HuH-7 (cell line): ENCODE data around the gene UMODL1.

ENCODE experiments used
- DNase-seq: peaks from one replicate; pipeline ENCODE4 v3.0.0; 2011; ENCODE audit warnings: low spot score

The UMODL1 gene

GRCh38 chr21:42096566-42096965, 25.4 kb downstream of the UMODL1 start:
- DNase-seq, result no peak

- no peak for DNase-seq
These were observed 26.2 kb downstream of the UMODL1 start for GRCh38 chr21:42097274-42097673.

GRCh38 chr21:42097860-42098454, 26.8 kb downstream of the UMODL1 start:
- DNase-seq, result peak; percentile 63

- DNase-seq, result no peak
These were observed 27.9 kb downstream of the UMODL1 start for GRCh38 chr21:42098957-42099505.

- no peak for DNase-seq
These were observed 30.1 kb downstream of the UMODL1 start for GRCh38 chr21:42101246-42101645.

GRCh38 chr21:42102076-42102475, 31.0 kb downstream of the UMODL1 start:
- DNase-seq, result peak; percentile 48

GRCh38 chr21:42102526-42102925, 31.4 kb downstream of the UMODL1 start:
- DNase-seq, result no peak

GRCh38 chr21:42102991-42103390, 31.9 kb downstream of the UMODL1 start:
- DNase-seq, result no peak

GRCh38 chr21:42103843-42104242, 32.7 kb downstream of the UMODL1 start:
- no peak for DNase-seq

- no peak for DNase-seq
These were observed 34.6 kb downstream of the UMODL1 start for GRCh38 chr21:42105476-42106315.

- DNase-seq, result no peak
These were observed 35.3 kb downstream of the UMODL1 start for GRCh38 chr21:42106425-42106824.

GRCh38 chr21:42107177-42107880, 36.2 kb downstream of the UMODL1 start:
- DNase-seq, result peak; percentile 81

GRCh38 chr21:42107881-42108553, 36.9 kb downstream of the UMODL1 start:
- peak; percentile 95 for DNase-seq

GRCh38 chr21:42108554-42109340, 37.6 kb downstream of the UMODL1 start:
- DNase-seq, result no peak

GRCh38 chr21:42109473-42109872, 38.4 kb downstream of the UMODL1 start:
- DNase-seq, result no peak

GRCh38 chr21:42109873-42110525, 38.9 kb downstream of the UMODL1 start:
- DNase-seq, result no peak

- no peak for DNase-seq
These were observed 39.8 kb downstream of the UMODL1 start for GRCh38 chr21:42110691-42111469.

- DNase-seq, result no peak
These were observed 40.3 kb downstream of the UMODL1 start for GRCh38 chr21:42111470-42111743.

GRCh38 chr21:42111811-42112210, 40.7 kb downstream of the UMODL1 start:
- no peak for DNase-seq

- DNase-seq, result no peak
These were observed 41.1 kb downstream of the UMODL1 start for GRCh38 chr21:42112238-42112637.
